ENCODE measurements around the gene RAE1.

Gene RAE1

DNA sequence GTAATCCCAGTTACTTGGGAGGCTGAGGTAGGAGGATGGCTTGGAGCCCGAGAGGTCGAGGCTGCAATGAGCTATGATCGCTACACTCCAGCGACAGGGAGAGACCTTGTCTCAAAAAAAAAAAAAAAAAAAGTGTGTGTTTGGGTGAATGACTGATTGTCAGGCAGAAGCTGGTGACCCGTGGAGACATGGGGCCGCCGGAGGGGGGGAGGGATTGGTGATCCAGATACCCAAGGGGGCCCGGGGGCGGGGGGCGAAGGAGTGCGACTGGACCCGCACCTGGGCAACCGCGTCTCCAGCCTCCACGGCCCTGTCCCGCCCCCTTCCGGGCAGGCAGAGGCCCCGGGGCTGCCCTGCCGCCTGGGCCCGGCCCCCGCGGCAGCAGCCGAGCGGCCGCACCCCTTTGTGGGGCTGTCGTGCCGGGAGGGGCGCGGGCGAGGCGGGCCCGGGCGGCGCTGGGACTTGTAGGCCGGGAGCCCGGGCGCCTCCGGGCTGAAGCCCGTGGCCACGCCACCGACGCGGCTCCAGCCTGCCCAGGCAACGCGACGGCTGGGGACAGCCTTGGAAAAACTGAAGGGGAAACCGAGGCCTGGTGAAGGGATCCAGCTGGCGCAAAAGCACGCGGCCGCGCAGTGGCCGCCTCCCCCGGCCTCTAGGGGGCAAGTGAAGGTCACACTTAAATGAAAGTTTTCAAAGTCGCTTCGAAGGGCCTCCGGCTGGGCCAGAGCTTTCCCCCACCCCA is 38.1 kb downstream of the RAE1 start:
- peak; percentile 79 for DNase-seq (ENCODE audit: low spot score)

DNA sequence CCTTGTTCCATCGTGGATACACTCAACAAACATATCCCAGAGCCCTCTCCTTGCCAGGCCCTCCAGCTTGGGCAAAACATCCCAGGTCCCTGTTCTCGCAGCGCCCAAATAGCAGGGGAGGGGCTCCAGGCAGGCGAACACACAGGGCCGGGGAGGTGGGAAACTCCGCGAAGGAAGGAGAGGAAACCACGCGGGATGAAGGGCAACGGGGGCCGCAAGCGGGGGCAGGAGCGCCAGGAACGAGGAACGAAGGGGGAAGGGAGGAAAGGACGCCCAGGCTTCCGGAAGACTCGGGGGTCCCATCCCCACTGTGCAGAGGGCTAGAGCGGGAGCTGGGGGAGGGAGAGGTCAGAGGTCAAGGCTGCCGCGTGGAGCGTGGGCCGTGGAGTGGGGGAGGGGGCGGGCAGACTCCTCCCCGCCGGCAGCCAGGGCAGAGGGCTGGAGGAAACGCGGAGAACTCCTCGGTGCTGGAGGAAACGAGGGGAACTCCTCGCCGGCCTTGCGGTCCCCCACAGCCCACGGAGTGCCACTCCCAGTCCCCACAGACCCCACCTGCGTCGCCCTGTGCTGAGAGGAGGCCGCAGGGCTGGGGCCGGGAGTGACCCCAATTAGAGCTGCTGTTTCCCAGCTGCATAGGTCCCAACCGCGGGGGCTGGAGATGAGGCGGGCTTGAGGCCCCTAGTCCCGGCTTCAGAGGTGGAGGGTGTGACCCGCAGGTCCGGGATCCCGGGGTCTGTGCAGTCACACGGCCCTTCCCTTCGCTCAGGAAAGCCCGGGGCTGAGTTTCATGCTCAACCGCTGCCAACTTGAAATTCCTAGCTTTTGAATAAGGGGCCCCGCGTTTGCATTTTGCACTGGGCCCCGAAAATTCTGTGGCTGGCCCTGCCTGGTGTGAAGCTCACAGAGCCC is 38.9 kb downstream of the RAE1 start:
- DNase-seq (ENCODE audit: low spot score) = peak; percentile 60

DNA sequence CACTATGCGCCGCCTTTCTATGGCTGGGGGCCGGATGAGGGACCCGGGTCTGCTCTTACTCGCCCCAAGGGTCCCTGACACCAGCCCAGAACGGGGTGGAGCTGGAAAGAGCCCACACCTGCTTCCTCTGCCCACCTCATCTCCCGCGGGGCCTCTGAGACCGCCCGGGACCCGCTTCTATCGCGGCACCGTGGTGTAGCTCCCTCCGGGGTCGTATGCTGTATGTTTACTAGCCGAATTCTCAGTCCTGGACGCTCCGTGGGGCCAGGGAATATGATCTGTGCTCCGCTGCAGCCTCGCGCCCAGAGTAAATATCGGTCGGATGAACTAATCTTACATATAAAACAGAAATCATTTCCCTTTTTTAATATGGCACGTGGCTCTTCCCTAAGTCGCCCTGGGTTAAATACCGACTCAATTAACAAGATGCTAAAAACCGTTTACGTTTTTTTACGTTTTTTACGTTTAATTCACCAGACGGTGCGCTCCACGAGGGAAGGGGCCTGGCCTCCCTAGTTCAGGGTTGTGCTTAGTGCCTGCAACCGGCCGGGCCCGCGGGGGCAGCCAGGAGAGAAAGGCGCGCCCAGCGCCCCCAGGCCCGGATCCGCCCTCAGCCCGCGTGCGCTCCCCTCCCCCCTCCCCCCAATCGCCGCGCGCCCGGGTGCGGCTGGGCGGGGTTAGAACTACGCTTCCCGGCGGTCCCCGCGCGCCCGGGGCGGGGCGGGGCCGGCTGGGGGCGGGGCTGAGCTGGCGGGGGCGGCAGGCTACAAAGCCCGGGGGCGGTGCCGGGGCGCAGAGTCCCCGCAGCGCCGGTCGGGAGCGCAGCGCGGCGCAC is 39.8 kb downstream of the RAE1 start, which contains the start of gene RBM38:
RBM38 (plus strand) TSS at position 793 of the 835 bp plus-strand sequence. CDS start 186 bp downstream, outside the sequence.
- DNase-seq (ENCODE audit: low spot score) = peak; percentile 90

GRCh38 chr20:57391439-57392301 is 40.6 kb downstream of the RAE1 start:
- peak; percentile 55 for DNase-seq (ENCODE audit: low spot score)

DNA sequence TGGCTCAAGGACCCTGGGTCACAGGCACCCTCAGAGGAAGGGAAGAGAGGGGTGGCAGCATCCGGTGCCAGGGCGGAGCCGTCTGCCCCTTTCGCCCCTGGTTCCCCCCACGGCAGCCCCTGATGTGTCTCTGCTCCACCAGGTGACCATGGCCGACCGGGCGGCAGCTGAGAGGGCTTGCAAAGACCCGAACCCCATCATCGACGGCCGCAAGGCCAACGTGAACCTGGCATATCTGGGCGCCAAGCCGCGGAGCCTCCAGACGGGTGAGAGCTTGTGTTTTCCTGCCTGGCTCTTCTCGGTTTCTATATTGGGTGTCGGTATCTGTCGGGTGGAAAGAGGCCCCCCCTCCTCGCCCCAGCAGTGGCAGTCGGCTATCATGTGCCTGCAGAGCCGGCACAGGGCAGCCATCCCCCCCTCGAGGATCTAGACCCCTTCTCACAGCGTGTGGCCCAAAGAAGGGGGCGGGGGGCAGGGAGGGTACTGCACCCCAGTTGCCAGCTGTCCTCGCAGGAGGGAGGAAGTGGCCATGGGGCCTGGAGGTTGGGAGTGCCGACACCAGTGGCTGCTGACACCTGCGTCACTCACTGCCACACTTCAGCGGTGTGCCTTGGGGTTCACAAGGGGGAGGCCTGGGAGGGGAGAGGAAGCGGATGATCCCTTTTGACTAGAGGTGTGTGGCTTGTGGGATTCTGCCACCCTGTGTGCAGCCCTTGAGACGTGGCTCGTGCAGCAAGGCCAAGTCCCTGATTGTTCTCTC is 41.6 kb downstream of the RAE1 start:
- peak; percentile 77 for DNase-seq (ENCODE audit: low spot score)

DNA sequence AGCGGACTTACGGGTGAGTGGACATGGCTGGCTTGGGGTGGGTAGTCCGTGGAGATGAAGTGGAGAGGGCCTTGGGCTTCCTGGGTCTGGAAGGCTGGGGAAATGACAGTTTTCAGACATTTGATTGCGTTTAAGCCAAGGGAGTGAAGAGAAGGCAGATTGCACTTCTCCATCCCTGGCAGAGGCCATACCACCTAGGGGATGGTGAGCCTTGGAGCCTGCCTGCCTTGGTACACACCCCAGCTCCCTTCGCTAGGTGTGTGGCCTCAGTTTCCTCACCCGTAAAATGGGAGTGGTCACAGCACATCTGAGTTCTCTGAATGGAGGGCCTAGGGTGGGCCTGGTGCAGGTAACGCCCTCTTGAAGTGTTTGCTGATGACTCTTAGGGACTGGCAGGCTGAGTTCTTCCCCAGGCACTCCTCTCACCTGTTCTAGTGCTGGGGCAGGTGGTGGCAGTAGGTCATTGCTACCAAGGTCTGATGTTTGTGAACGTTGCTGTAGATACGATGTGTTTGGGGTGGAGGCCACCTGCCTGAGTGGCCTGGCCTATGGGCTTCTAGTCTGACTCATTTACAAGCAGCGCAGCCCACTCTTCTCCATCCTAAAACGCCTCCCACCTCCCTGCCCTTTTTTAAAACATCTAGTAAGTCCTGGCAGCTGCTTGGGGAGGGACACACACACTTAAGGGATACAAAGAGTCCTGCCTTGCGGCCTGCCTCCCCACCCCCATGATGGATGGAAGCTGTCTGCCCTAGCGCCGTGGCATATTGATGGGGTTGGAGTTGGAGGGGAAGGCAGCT is 42.5 kb downstream of the RAE1 start:
- DNase-seq (ENCODE audit: low spot score) = peak; percentile 58

- no peak for DNase-seq (ENCODE audit: low spot score)
Observed at GRCh38 chr20:57394121-57395082, 43.3 kb downstream of the RAE1 start.

DNA sequence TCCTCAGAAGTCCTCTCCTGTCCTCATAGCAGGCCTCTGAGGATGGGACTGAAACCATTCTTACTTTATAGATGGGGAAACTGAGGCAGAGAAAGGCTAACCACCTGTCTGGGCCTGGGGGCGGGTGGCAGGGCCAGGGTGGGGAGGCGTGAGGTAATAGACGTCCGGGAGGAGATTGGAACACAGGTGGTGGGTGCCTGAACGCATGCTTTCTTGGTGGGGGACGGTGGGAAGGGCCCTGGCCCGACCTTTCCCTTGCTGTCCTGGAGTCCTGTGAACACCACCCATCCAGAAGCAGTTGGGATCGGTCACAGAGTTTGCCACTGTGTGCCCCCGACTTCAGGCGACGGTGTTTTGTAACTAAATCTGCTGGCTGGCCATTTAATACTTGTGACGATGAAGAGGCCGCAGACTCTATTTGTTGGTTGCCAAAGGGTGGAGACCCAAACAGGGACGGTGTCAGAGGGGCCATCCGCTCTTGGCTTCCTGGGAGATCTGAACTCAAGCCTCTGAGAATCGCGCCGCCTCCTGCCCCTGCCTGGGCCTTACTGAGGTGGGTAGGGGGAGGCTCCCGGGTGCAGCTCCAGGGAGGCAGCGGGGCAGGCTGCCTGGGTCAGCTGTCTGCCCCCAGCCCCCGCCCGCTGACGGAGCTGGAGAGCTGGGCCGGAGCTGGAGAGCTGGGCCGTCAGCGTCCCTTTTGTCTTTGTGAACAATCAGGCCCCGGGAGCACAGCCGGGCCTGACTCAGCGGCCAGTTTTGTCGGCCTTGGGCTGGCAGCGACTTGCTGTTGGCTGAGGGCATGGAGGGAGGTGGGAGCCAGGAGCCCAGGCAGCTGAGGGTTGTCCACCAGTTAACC is 44.3 kb downstream of the RAE1 start:
- DNase-seq (ENCODE audit: low spot score) = no peak

DNA sequence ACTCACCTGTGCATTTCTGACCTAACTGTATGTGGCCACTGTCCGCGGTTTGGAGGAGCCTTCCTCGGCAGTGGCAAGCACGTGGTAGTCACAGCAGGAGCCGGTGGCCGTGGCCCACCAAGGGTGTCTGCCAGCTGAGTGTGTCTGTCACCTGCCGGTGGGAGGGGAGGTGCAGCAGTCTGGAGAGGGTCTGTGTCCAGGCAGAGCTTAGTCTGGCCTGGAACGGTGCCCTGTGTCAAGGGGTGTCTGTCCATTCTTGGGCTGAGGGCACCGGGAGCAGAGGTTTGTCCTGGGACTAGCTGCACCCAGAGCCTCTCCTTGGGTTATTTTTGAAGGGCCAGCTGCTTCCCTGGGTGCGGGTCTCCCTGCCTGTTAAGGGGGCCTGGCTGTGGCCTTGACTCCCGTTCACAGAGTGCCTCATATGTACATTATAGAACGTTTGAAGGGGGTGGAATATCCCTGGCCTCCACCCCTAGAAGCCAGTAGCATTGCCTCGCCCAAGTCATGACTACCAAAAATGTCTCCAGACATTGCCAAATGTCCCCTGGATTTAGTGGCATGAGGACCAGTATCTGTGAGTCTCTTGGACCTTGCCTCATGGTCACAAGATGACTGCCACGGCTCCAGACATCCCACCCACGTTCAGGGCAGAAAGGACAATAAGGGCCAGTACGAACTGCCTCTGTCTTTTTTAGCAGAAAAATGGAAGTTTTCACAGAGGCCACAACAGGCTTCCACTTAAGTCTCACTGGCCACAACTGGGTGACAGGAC is 45.3 kb downstream of the RAE1 start:
- no peak for DNase-seq (ENCODE audit: low spot score)

- peak; percentile 73 for DNase-seq (ENCODE audit: low spot score)
Observed at GRCh38 chr20:57396984-57397692, 46.1 kb downstream of the RAE1 start.

GRCh38 chr20:57397693-57398108 is 46.6 kb downstream of the RAE1 start:
- DNase-seq (ENCODE audit: low spot score) = no peak

- peak; percentile 96 for DNase-seq (ENCODE audit: low spot score)
Observed at GRCh38 chr20:57398231-57398821, 47.3 kb downstream of the RAE1 start.

- DNase-seq (ENCODE audit: low spot score) = peak; percentile 47
Observed at GRCh38 chr20:57398901-57399535, 48.0 kb downstream of the RAE1 start.

- DNase-seq (ENCODE audit: low spot score) = peak; percentile 51
Observed at GRCh38 chr20:57399587-57400155, 48.6 kb downstream of the RAE1 start.

Data from NAMALWA (cell line).